GM18517 (cell line): ENCODE measurements around the gene BRD4.
A peak's percentile ranks its signal among the peaks of the same experiment; 100 is the strongest.

Experiments
- ATAC-seq: cut with Tn5 transposase; IDR thresholded peaks from one replicate; pipeline ENCODE4 v1.9.1; 2021; ENCODE audit warnings: mild to moderate bottlenecking, moderate library complexity; ENCODE audit not compliant: unreplicated experiment

The BRD4 gene

GRCh38 chr19:15234431-15235130 is 97.8 kb downstream of the BRD4 start:
- ATAC-seq: no peak

- ATAC-seq: no peak
These were observed 101.1 kb downstream of the BRD4 start for GRCh38 chr19:15231271-15231670.

- no peak for ATAC-seq
These were observed 105.1 kb downstream of the BRD4 start for GRCh38 chr19:15227261-15227660.

GRCh38 chr19:15225760-15226159 is 106.6 kb downstream of the BRD4 start:
- ATAC-seq: no peak

- no peak for ATAC-seq
These were observed 108.5 kb downstream of the BRD4 start for GRCh38 chr19:15223649-15224361.

GRCh38 chr19:15222738-15223648 is 109.3 kb downstream of the BRD4 start:
- ATAC-seq: peak; percentile 55

GRCh38 chr19:15220833-15221232 is 111.5 kb downstream of the BRD4 start:
- no peak for ATAC-seq

- ATAC-seq: no peak
These were observed 113.8 kb downstream of the BRD4 start for GRCh38 chr19:15218501-15218900.

GRCh38 chr19:15216363-15216762 is 116.0 kb downstream of the BRD4 start:
- no peak for ATAC-seq

- no peak for ATAC-seq
These were observed 118.5 kb downstream of the BRD4 start for GRCh38 chr19:15213715-15214381.

GRCh38 chr19:15212711-15213110 is 119.6 kb downstream of the BRD4 start:
- no peak for ATAC-seq

- no peak for ATAC-seq
These were observed 122.0 kb downstream of the BRD4 start for GRCh38 chr19:15210323-15210781.

- ATAC-seq: no peak
These were observed 130.8 kb downstream of the BRD4 start for GRCh38 chr19:15201374-15202023.

- ATAC-seq: no peak
These were observed 131.6 kb downstream of the BRD4 start, which contains the start of gene NOTCH3 for GRCh38 chr19:15200553-15201364. Gene NOTCH3, minus strand, starts transcription at chr19:15200995. Its CDS starts 90 bp downstream, at chr19:15200905.

GRCh38 chr19:15199661-15200552 is 132.4 kb downstream of the BRD4 start:
- no peak for ATAC-seq

- no peak for ATAC-seq
These were observed 133.2 kb downstream of the BRD4 start for GRCh38 chr19:15198951-15199660.

- no peak for ATAC-seq
These were observed 134.4 kb downstream of the BRD4 start for GRCh38 chr19:15197942-15198341.
